ENCODE measurements around the gene ATXN7L3.

DNA sequence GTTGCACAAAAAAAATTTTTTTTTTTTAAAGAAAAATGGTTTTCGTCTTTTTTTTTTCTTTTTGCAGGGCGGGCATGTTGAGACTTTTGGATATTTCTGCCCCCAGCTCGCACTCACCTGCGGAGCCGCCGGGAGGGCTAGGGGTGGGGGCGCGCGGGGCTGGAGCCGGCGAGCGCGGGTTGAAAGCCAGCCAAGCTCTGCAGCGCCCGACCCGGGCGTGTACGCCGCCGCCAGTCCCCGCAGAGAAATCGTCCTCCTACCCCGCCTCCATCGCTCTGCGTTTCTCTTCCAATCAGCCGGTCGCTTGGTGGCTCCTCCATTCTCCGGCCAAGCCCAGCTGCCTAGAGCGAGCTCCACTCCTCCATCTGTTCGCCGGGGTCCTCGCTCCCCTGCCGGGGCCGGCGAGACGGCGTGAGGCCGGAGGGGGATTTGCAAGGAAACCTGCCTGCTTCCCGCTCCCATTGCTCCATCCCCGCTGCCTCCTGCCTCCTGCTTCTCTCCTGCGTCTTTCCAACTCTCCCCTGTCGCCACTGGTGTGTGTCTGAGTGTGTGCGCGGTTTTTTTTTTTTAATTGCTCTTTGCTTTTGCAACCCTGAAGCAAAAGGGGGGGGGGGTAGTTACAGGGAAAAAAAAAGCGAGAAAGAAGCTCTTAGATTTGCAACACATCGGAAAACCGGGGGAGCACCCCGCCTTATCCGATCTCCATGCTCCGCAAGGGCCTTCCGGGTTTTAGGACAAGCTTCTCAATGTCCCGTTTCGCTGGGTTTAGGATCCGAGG, 21.6 kb upstream of the ATXN7L3 start:
- TF ChIP-seq, protein P1, sequence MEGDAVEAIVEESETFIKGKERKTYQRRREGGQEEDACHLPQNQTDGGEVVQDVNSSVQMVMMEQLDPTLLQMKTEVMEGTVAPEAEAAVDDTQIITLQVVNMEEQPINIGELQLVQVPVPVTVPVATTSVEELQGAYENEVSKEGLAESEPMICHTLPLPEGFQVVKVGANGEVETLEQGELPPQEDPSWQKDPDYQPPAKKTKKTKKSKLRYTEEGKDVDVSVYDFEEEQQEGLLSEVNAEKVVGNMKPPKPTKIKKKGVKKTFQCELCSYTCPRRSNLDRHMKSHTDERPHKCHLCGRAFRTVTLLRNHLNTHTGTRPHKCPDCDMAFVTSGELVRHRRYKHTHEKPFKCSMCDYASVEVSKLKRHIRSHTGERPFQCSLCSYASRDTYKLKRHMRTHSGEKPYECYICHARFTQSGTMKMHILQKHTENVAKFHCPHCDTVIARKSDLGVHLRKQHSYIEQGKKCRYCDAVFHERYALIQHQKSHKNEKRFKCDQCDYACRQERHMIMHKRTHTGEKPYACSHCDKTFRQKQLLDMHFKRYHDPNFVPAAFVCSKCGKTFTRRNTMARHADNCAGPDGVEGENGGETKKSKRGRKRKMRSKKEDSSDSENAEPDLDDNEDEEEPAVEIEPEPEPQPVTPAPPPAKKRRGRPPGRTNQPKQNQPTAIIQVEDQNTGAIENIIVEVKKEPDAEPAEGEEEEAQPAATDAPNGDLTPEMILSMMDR (IDR thresholded peaks at IDR 0.05 in 4 of 5, conservative IDR thresholded peaks at IDR 0.05 in 1 of 5): no peak
- TF ChIP-seq POLR2A (IDR thresholded peaks at IDR 0.05): no peak
